Stomach (tissue), 9 donors: ENCODE data around the gene SPARCL1. TPM values are rescaled to one million over a fixed set of nuclear protein-coding genes. Genes with fewer than 3 reads are reported as not detected.
"Not testable (repeated sequence)": the region's sequence is repeated elsewhere in the genome, so short reads cannot be mapped to it uniquely, and the experiment has no call there.

Experiments
- DNase-seq, 2 donors: peaks; one replicate each; pipeline versions ENCODE4 v3.0.0 to v3.0.0-alpha.2; 2013 to 2019
- H3K27ac ChIP-seq, 5 donors: fragments of 200-600 bp in 4 of 5; sonication (generic) in 4 of 5; one replicate each; pipeline ENCODE4 v1.5.1; 2013 to 2019; ENCODE audit warnings: mild to moderate bottlenecking in 1 of 5, moderate library complexity in 1 of 5
- H3K27me3 ChIP-seq, 3 donors: fragments of 200-600 bp; sonication (generic); one replicate each; pipeline ENCODE4 v1.5.1; 2017 to 2019; ENCODE audit warnings: mixed run types in 1 of 3
- H3K36me3 ChIP-seq, 4 donors: fragments of 200-600 bp; sonication (generic); 1 replicate in 3 of 4; 2 replicates in 1 of 4; pipeline ENCODE4 v1.5.1; 2016 to 2019
- H3K4me1 ChIP-seq, 4 donors: fragments of 200-600 bp; sonication (generic); one replicate each; pipeline ENCODE4 v1.5.1; 2016 to 2019
- H3K4me3 ChIP-seq, 4 donors: fragments of 200-600 bp; sonication (generic) in 3 of 4; one replicate each; pipeline ENCODE4 v1.5.1; 2016 to 2019; ENCODE audit warnings: mild to moderate bottlenecking in 1 of 4
- H3K9me3 ChIP-seq, 4 donors: fragments of 200-600 bp; sonication (generic); one replicate each; pipeline ENCODE4 v1.5.1; 2016 to 2019
- CTCF ChIP-seq, 7 experiments: fragments of 450-650 bp in 4 of 7; fragments of 200-600 bp in 3 of 7; sonication (generic) in 3 of 7; IDR thresholded peaks; one replicate each; pipeline ENCODE4 v1.5.1; 2016 to 2019; ENCODE audit warnings: antibody characterized with exemption in 7 of 7, control low read depth in 2 of 7, mild to moderate bottlenecking in 1 of 7
- EP300 ChIP-seq: sonication (generic); formaldehyde crosslinking; IDR thresholded peaks from one replicate; pipeline ENCODE4 v1.6.1; 2017; ENCODE audit warnings: antibody characterized with exemption
- POLR2A ChIP-seq, 4 donors: fragments of 450-650 bp; IDR thresholded peaks; one replicate each; pipeline ENCODE4 v1.6.1; 2016; ENCODE audit warnings: antibody characterized with exemption in 4 of 4, control low read depth in 2 of 4, mild to moderate bottlenecking in 1 of 4, moderate library complexity in 1 of 4
- POLR2AphosphoS5 ChIP-seq, 3 donors: sonication (generic); formaldehyde crosslinking; IDR thresholded peaks; one replicate each; pipeline ENCODE4 v1.6.1; 2016; ENCODE audit warnings: antibody characterized with exemption in 3 of 3
- WGBS, 5 donors: extraction: QIAGEN DNeasy Blood & Tissue Kit in 3 of 5; methylation state at CpG; one replicate each; pipeline versions ENCODE4 v1.1.5 to v1.1.7; 2013 to 2018; 5-methylcytosine and 5-hydroxymethylcytosine counted together
- intact Hi-C: fragments of 100-400 bp; cut with DNase I; formaldehyde crosslinking; loops from one replicate; pipeline ENCODE4 v1.15.1; 2023; ENCODE audit warnings: low total_unique reads
- polyA plus RNA-seq, 3 donors: library from polyadenylated mRNA; stranded (reverse); fragments of 200-250 nt; gene quantifications; one replicate each; pipeline ENCODE4 v1.2.3, GENCODE V29; 2013
- total RNA-seq, 5 donors: library from RNA; depleted of rRNA; stranded (reverse); fragments of >200 nt; gene quantifications; one replicate each; pipeline versions ENCODE4 v1.1.0 to v1.2.3, GENCODE V29; 2014 to 2016
- donor health status: healthy with polysubstance abuse.
- donor health status: Bipolar disorder and iron deficiency.
- donor health status: healthy.

SPARCL1 gene
- total and polyA plus RNA-seq, 8 donors: 36.9 to 710 (median 192) TPM

GRCh38 chr4:87497578-87497977 is 31.6 kb downstream of the SPARCL1 start:
- no peak overlapping the region for H3K4me3 ChIP-seq
- H3K9me3 ChIP-seq: no peaks in the 10 kb centered on the region
- H3K27me3 ChIP-seq: no peaks in the 10 kb centered on the region
- intact Hi-C loops: no loop called here
- 82 to 96% (median 87%) methylated on average over 3 of the region's 3 CpGs for WGBS, 5 donors
- H3K4me1 ChIP-seq: peaks cover 0 to 47% (median 20%) of the 10 kb centered on the region in 4 donors
- H3K36me3 ChIP-seq: peaks cover 15 to 46% (median 28%) of the 10 kb centered on the region in 4 donors
- H3K27ac ChIP-seq: peak overlapping the region; percentile 45 to 78 (median 67)
- no peak for DNase-seq
- no peak for TF ChIP-seq CTCF (IDR thresholded peaks at IDR 0.05)
- no peak for TF ChIP-seq POLR2AphosphoS5 (IDR thresholded peaks at IDR 0.05)

GRCh38 chr4:87497159-87497558 is 32.0 kb downstream of the SPARCL1 start:
- intact Hi-C loops: no loop called here
- no peak for DNase-seq

GRCh38 chr4:87493115-87493514 is 36.1 kb downstream of the SPARCL1 start:
- intact Hi-C loops: no loop called here
- TF ChIP-seq EP300: no peak
- TF ChIP-seq POLR2A (IDR thresholded peaks at IDR 0.05): no peak
- no peak for TF ChIP-seq POLR2AphosphoS5 (IDR thresholded peaks at IDR 0.05)
- TF ChIP-seq CTCF (IDR thresholded peaks at IDR 0.05): no peak

More at GRCh38 chr4:87497159-87497558, 32.0 kb downstream of the SPARCL1 start:
- Histone ChIP-seq H3K4me3 (no peak overlapping the region), H3K27me3 (no peaks in the 10 kb centered on the region), H3K4me1 (peaks cover 4 to 47% (median 22%) of the 10 kb centered on the region in 4 donors), H3K9me3 (no peaks in the 10 kb centered on the region), H3K36me3 (peaks cover 15 to 48% (median 28%) of the 10 kb centered on the region in 4 donors), H3K27ac (peak overlapping the region in 2 of 5 donors; percentile 67 to 78)
- 85 to 96% (median 96%) methylated on average over 2 of the region's 2 CpGs for WGBS, 5 donors
- TF ChIP-seq POLR2A (IDR thresholded peaks at IDR 0.05) (no peak), CTCF (IDR thresholded peaks at IDR 0.05) (peak in 1 of 7 experiments; percentile 18)

GRCh38 chr4:87491851-87492250 is 37.3 kb downstream of the SPARCL1 start:
- intact Hi-C loops: not testable (repeated sequence)

More at GRCh38 chr4:87493115-87493514, 36.1 kb downstream of the SPARCL1 start:
- peak overlapping the region in 3 of 5 donors; percentile 43 to 54 (median 48) for H3K27ac ChIP-seq
- H3K36me3 ChIP-seq: peaks cover 30 to 88% (median 62%) of the 10 kb centered on the region in 4 donors
- no peak for DNase-seq
- no peaks in the 10 kb centered on the region for H3K27me3 ChIP-seq
- peaks cover 5 to 56% (median 31%) of the 10 kb centered on the region in 4 donors for H3K4me1 ChIP-seq
- H3K9me3 ChIP-seq: peaks cover 0 to 5% (median 2%) of the 10 kb centered on the region in 4 donors
- H3K4me3 ChIP-seq: no peak overlapping the region
- WGBS, 5 donors: 44 to 59% (median 48%) methylated on average over 3 of the region's 3 CpGs

GRCh38 chr4:87491436-87491835 is 37.7 kb downstream of the SPARCL1 start:
- no peak for TF ChIP-seq POLR2A (IDR thresholded peaks at IDR 0.05)
- no peak for TF ChIP-seq CTCF (IDR thresholded peaks at IDR 0.05)
- TF ChIP-seq EP300: no peak
- TF ChIP-seq POLR2AphosphoS5 (IDR thresholded peaks at IDR 0.05): no peak

More at GRCh38 chr4:87491851-87492250, 37.3 kb downstream of the SPARCL1 start:
- not testable (repeated sequence) for H3K9me3 ChIP-seq, DNase-seq, H3K4me3 ChIP-seq, H3K27me3 ChIP-seq
- WGBS, 5 donors: 77 to 97% (median 87%) methylated on average over 2 of the region's 2 CpGs
- H3K27ac ChIP-seq: peak overlapping the region in 3 of 5 donors; percentile 43 to 54 (median 48)
- H3K36me3 ChIP-seq: peaks cover 32 to 86% (median 64%) of the 10 kb centered on the region in 4 donors
- H3K4me1 ChIP-seq: peaks cover 5 to 54% (median 28%) of the 10 kb centered on the region in 4 donors

More at GRCh38 chr4:87491436-87491835, 37.7 kb downstream of the SPARCL1 start:
- no peak for DNase-seq
- Histone ChIP-seq H3K4me1 (peaks cover 5 to 54% (median 28%) of the 10 kb centered on the region in 4 donors), H3K4me3 (no peak overlapping the region), H3K27ac (peak overlapping the region in 1 of 5 donors; percentile 54), H3K9me3 (peaks cover 0 to 5% (median 2%) of the 10 kb centered on the region in 4 donors), H3K36me3 (peaks cover 32 to 82% (median 61%) of the 10 kb centered on the region in 4 donors), H3K27me3 (no peaks in the 10 kb centered on the region)
- 77 to 86% (median 83%) methylated on average over 2 of the region's 2 CpGs for WGBS, 5 donors
- intact Hi-C loops: no loop called here
